Stomach smooth muscle (tissue), 2 donors: ENCODE results near the gene TNRC6C.
A peak's percentile ranks its signal among the peaks of the same experiment; 100 is the strongest.

Experiments
- H3K27ac ChIP-seq: one replicate; pipeline ENCODE4 v1.7.0; 2013; ENCODE audit warnings: mild to moderate bottlenecking, low read length, inconsistent platforms
- H3K27me3 ChIP-seq, 2 donors: one replicate each; pipeline ENCODE4 v1.7.0; 2013; ENCODE audit warnings: low read length in 2 of 2; ENCODE audit not compliant: insufficient read depth in 2 of 2, control insufficient read depth in 1 of 2
- H3K36me3 ChIP-seq, 2 donors: one replicate each; pipeline ENCODE4 v1.7.0; 2013; ENCODE audit warnings: low read length in 2 of 2; ENCODE audit not compliant: control insufficient read depth in 2 of 2, insufficient read depth in 2 of 2
- H3K4me1 ChIP-seq: one replicate; pipeline ENCODE4 v1.7.0; 2013; ENCODE audit warnings: low read length; ENCODE audit not compliant: control insufficient read depth, insufficient read depth
- H3K4me3 ChIP-seq, 2 donors: one replicate each; pipeline ENCODE4 v1.7.0; 2013; ENCODE audit warnings: low read length in 2 of 2
- H3K9ac ChIP-seq, 2 donors: one replicate each; pipeline ENCODE4 v1.7.0; 2013; ENCODE audit warnings: low read length in 2 of 2, mild to moderate bottlenecking in 1 of 2
- H3K9me3 ChIP-seq, 2 donors: one replicate each; pipeline ENCODE4 v1.7.0; 2013; ENCODE audit warnings: low read length in 2 of 2; ENCODE audit not compliant: control insufficient read depth in 2 of 2
- donor health status: healthy.
- donor health status: Pancreatic carcinoma.

Gene TNRC6C

GRCh38 chr17:78046923-78047322 is 88.4 kb downstream of the TNRC6C start:
- Histone ChIP-seq H3K36me3 (peaks cover 24 to 30% of the 10 kb centered on the region in 2 donors), H3K4me3 (no peak overlapping the region), H3K9ac (no peak overlapping the region), H3K27me3 (no peaks in the 10 kb centered on the region), H3K9me3 (no peaks in the 10 kb centered on the region), H3K4me1 (no peaks in the 10 kb centered on the region), H3K27ac (no peak overlapping the region)

- Histone ChIP-seq H3K9me3 (no peaks in the 10 kb centered on the region), H3K4me3 (no peak overlapping the region), H3K4me1 (no peaks in the 10 kb centered on the region), H3K36me3 (peaks cover 28 to 30% of the 10 kb centered on the region in 2 donors), H3K9ac (no peak overlapping the region), H3K27me3 (no peaks in the 10 kb centered on the region), H3K27ac (no peak overlapping the region)
These were observed 90.1 kb downstream of the TNRC6C start for GRCh38 chr17:78048346-78049292.

- H3K27ac ChIP-seq, result no peak overlapping the region
- H3K4me1 ChIP-seq, result no peaks in the 10 kb centered on the region
- no peaks in the 10 kb centered on the region for H3K27me3 ChIP-seq
- H3K9me3 ChIP-seq, result no peaks in the 10 kb centered on the region
- H3K36me3 ChIP-seq, result peaks cover 35 to 36% of the 10 kb centered on the region in 2 donors
- H3K9ac ChIP-seq, result no peak overlapping the region
- H3K4me3 ChIP-seq, result no peak overlapping the region
These were observed 91.1 kb downstream of the TNRC6C start for GRCh38 chr17:78049609-78050008.

GRCh38 chr17:78051186-78051972 is 92.9 kb downstream of the TNRC6C start:
- Histone ChIP-seq H3K9ac (no peak overlapping the region), H3K27ac (no peak overlapping the region), H3K36me3 (peaks cover 40 to 46% of the 10 kb centered on the region in 2 donors), H3K9me3 (no peaks in the 10 kb centered on the region), H3K4me1 (no peaks in the 10 kb centered on the region), H3K4me3 (no peak overlapping the region), H3K27me3 (no peaks in the 10 kb centered on the region)

- H3K36me3 ChIP-seq, result peaks cover 38 to 43% of the 10 kb centered on the region in 2 donors
- H3K4me1 ChIP-seq, result peaks cover 4% of the 10 kb centered on the region
- H3K27me3 ChIP-seq, result no peaks in the 10 kb centered on the region
- H3K9ac ChIP-seq, result no peak overlapping the region
- no peak overlapping the region for H3K4me3 ChIP-seq
- H3K9me3 ChIP-seq, result no peaks in the 10 kb centered on the region
- no peak overlapping the region for H3K27ac ChIP-seq
These were observed 95.4 kb downstream of the TNRC6C start for GRCh38 chr17:78053777-78054468.

- Histone ChIP-seq H3K27me3 (no peaks in the 10 kb centered on the region), H3K27ac (no peak overlapping the region), H3K4me3 (no peak overlapping the region), H3K36me3 (peaks cover 13 to 22% of the 10 kb centered on the region in 2 donors), H3K9me3 (no peaks in the 10 kb centered on the region), H3K4me1 (peaks cover 10% of the 10 kb centered on the region), H3K9ac (no peak overlapping the region)
These were observed 98.7 kb downstream of the TNRC6C start for GRCh38 chr17:78057113-78057740.

- no peak overlapping the region for H3K4me3 ChIP-seq
- H3K9ac ChIP-seq, result no peak overlapping the region
- no peaks in the 10 kb centered on the region for H3K9me3 ChIP-seq
- no peaks in the 10 kb centered on the region for H3K27me3 ChIP-seq
- no peak overlapping the region for H3K27ac ChIP-seq
- H3K4me1 ChIP-seq, result peaks cover 10% of the 10 kb centered on the region
- H3K36me3 ChIP-seq, result peaks cover 13 to 18% of the 10 kb centered on the region in 2 donors
These were observed 99.5 kb downstream of the TNRC6C start for GRCh38 chr17:78058001-78058400.

GRCh38 chr17:78058581-78058980 is 100.1 kb downstream of the TNRC6C start:
- no peak overlapping the region for H3K9ac ChIP-seq
- H3K4me3 ChIP-seq, result no peak overlapping the region
- peaks cover 10% of the 10 kb centered on the region for H3K4me1 ChIP-seq
- peak overlapping the region; percentile 18 for H3K27ac ChIP-seq
- no peaks in the 10 kb centered on the region for H3K27me3 ChIP-seq
- no peaks in the 10 kb centered on the region for H3K9me3 ChIP-seq
- peaks cover 13 to 20% of the 10 kb centered on the region in 2 donors for H3K36me3 ChIP-seq

- H3K27ac ChIP-seq, result no peak overlapping the region
- H3K9ac ChIP-seq, result no peak overlapping the region
- H3K4me1 ChIP-seq, result peaks cover 10% of the 10 kb centered on the region
- peaks cover 8 to 11% of the 10 kb centered on the region in 2 donors for H3K36me3 ChIP-seq
- H3K27me3 ChIP-seq, result no peaks in the 10 kb centered on the region
- no peaks in the 10 kb centered on the region for H3K9me3 ChIP-seq
- H3K4me3 ChIP-seq, result no peak overlapping the region
These were observed 104.1 kb downstream of the TNRC6C start for GRCh38 chr17:78062596-78062995.

GRCh38 chr17:78063489-78063888 is 105.0 kb downstream of the TNRC6C start:
- no peak overlapping the region for H3K4me3 ChIP-seq
- peaks cover 12 to 17% of the 10 kb centered on the region in 2 donors for H3K36me3 ChIP-seq
- no peaks in the 10 kb centered on the region for H3K9me3 ChIP-seq
- H3K27me3 ChIP-seq, result no peaks in the 10 kb centered on the region
- H3K9ac ChIP-seq, result no peak overlapping the region
- no peak overlapping the region for H3K27ac ChIP-seq
- peaks cover 10% of the 10 kb centered on the region for H3K4me1 ChIP-seq
